Cardiac fibroblast (primary cell): ENCODE measurements around the gene DHX58.

ENCODE experiments used
- DNase-seq, 2 donors: peaks; one replicate each; pipeline versions ENCODE4 v3.0.0 to v3.0.0-alpha.2; 2010; ENCODE audit warnings: low read depth in 2 of 2
- H3K4me3 ChIP-seq, 2 donors: replicated peaks in 1 of 2; 1 replicate in 1 of 2; 2 replicates in 1 of 2; pipeline ENCODE4 v1.5.1; 2011; ENCODE audit warnings: low read depth in 2 of 2, low read length in 2 of 2, mild to moderate bottlenecking in 2 of 2, moderate library complexity in 1 of 2
- TF ChIP-seq, protein P1 (sequence below): IDR thresholded peaks from one replicate; pipeline ENCODE4 v1.5.1; 2011; ENCODE audit warnings: low read depth, mild to moderate bottlenecking, low read length, inconsistent platforms

The DHX58 gene

DNA sequence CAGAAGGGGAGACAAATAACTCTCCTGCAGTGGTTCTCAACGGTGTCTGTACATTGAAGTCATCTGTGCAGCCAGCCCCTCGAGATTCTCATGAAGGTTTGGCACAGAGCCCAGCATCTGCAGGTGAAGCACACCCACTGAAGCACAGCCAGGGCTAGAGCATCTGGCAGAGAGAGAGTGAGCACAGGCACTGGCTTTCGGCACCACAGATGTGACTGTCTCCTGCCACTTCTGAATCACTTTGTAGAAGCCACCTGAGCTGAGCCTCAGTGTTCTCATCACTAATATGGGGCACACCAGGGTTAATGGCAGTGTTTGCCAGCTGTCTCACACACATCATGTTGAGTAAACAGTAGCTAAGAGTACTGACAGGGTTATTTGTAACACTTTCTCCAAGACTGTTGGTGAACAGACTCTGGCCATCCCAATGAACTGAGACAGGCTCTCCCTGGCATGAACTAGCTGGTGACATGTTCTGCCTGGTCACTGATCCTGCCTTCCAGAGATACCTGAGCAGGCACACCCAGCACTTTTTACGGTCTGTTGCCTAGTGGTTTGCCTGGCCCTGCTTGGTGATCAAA is 21.0 kb upstream of the DHX58 start:
- H3K4me3 ChIP-seq, result no peak overlapping the region
- DNase-seq, result no peak
- TF ChIP-seq, protein P1, sequence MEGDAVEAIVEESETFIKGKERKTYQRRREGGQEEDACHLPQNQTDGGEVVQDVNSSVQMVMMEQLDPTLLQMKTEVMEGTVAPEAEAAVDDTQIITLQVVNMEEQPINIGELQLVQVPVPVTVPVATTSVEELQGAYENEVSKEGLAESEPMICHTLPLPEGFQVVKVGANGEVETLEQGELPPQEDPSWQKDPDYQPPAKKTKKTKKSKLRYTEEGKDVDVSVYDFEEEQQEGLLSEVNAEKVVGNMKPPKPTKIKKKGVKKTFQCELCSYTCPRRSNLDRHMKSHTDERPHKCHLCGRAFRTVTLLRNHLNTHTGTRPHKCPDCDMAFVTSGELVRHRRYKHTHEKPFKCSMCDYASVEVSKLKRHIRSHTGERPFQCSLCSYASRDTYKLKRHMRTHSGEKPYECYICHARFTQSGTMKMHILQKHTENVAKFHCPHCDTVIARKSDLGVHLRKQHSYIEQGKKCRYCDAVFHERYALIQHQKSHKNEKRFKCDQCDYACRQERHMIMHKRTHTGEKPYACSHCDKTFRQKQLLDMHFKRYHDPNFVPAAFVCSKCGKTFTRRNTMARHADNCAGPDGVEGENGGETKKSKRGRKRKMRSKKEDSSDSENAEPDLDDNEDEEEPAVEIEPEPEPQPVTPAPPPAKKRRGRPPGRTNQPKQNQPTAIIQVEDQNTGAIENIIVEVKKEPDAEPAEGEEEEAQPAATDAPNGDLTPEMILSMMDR, result no peak

DNA sequence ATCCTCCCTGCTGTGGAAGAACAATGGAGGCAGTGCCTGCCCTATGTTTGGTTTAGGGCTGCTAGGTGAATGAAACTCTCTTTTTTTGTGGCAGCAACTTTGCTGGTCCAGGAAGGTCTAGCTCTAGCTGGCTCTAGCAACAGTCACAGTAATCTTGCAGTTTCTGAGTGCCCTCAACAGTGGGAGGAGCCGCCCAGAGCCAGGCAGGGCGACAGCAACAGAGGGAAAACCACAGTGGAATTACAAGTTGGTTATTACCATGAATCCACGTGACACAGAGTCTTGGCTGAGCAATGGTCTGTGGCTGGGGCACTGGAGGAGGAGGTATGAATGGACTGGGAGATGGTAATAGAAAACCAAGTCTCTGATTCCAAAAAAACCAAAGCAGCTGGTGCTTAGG is 20.4 kb upstream of the DHX58 start:
- TF ChIP-seq, protein P1, result no peak
- H3K4me3 ChIP-seq, result no peak overlapping the region
- peak; percentile 70 to 73 for DNase-seq

DNA sequence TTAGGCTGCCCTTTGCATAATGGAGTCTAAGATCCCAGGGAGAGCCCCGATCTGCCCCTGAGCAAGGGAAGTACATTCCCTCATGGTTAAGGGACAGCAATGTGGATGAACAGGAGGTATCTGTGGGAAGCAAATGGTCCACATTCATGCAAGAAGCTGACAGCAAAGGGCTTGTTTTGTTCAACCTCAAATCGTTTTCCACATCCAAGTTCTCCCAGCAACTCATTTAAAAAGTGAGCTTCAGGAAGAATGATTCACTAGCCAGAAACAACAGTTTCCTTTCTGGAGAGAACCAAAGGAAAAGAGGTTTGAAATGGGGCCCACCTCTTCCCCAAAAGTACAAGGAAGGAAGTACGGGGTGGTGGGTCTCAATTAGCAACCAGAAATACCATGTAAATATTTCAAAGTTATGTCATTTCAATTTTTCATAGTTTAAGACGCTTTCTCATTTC is 19.5 kb upstream of the DHX58 start:
- no peak overlapping the region for H3K4me3 ChIP-seq
- TF ChIP-seq, protein P1, result no peak
- peak; percentile 39 to 60 for DNase-seq

DNA sequence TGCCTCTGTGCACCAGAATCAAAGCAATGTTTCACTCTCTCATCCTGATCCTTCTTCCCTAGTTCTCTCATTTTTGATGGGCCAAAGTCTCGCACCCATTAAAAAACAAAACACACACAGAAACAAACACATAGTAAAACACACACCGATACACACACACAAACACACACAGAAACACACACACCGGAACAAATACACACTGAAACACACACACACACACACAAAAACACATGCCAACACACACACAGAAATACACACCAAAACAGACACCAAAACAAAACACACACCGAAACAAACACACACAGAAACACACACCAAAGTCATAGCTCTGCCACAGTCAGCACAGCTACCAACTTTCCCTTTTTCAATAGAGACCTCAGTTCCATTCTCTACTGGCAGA is 18.7 kb upstream of the DHX58 start:
- TF ChIP-seq, protein P1, result no peak
- DNase-seq, result no peak

DNA sequence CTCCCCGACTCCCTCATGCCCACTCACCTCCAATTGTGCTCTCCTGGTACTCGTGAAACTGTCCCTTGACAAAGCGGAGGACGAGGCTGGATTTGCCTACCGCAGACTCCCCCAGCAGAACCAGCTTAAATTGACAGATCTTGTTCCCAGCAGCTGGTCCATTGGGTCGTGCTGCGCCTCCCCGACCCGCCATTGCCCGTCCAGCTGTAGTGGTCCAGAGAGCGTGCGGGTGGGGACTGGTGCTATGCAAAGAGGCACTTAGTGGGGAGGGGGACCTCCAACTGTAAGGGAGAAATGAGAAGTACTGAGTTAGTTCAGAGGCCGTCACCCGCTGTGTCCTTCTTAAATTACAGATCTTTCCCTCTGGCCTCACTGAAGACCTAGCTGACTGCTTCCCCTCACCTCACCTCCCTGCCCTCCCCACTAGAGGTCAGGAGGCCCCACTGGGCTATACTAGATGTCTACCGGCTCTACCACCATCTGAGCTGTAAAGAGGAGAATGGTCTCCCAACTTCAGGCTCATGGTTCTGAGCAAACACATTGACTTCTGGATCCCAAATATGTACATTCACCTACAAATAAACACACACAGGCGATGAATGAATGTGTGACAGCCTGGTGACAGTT is 17.9 kb upstream of the DHX58 start:
- TF ChIP-seq, protein P1, result no peak
- no peak for DNase-seq
- no peak overlapping the region for H3K4me3 ChIP-seq

More for the DNA sequence above, 18.7 kb upstream of the DHX58 start:
- H3K4me3 ChIP-seq, result no peak overlapping the region

DNA sequence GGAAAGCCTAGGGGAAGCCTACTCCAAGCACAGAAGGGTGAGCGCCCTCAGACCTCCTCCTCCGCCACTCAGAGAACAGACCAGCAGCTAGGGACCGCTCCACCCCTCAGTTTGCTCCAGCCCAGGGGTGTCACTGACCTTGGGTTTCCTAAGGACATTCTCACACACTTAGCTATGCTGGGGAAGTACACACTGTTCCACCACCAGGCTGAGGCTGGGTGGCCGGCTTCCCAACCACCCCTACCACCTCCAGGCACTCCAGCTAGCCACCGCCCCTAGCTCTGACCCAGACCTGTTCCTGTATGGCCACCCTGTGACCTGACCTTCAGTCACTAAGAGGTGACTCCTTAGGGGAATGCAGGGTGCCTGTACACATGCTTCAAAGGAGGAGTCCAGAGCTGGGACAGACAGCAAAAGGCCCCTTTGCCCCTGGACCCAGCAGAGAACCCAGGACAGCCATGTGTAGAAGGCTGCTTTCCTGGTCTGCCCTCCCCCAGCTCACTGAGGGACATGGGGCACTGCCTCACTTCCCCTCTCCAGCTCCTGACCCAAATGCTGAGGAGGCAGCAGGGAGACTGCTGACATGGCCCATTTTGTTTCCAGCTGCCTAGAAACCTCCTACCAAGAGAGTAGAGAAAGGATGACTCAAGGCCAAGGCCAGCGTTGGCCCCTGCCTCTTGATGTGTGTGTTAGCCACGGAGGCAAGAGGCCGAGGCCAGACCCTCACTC is 16.8 kb upstream of the DHX58 start:
- no peak for DNase-seq
- TF ChIP-seq, protein P1, result no peak
- no peak overlapping the region for H3K4me3 ChIP-seq
